GM12892 (cell line): ENCODE data around the gene ATP2B2.

Experiments used
- POLR2A ChIP-seq: IDR thresholded peaks from 2 replicates; pipeline ENCODE4 v1.6.1; 2011; ENCODE audit warnings: low read depth, low read length, control low read depth
- TAF1 ChIP-seq: IDR thresholded peaks from 2 replicates; pipeline ENCODE4 v1.6.1; 2011; ENCODE audit warnings: low read depth, mild to moderate bottlenecking, control low read depth, low read length, borderline replicate concordance

DNA sequence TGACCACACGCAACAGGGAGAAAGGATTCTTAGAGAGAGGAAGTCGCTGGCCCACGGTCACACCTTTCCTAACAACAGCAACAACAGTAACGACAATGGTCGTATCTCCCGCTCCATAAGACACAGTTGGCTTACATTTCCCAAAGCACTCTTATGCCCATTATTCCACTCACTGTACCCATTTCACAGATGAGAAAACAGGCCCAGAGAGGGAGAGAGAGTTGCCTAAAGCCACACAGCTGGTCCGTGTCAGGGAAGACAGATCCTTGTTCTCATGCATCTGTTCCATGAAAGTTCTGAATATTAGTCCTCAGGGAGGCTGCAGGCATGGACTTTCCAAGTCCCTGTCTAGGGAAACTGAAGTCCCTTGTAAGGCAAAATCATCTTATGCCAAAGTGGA is 42.0 kb upstream of the ATP2B2 start:
- TF ChIP-seq POLR2A (no peak), TAF1 (no peak)
